ENCODE data around the gene ESR1. TPM values are rescaled to one million over a fixed set of nuclear protein-coding genes. Genes with fewer than 3 reads are reported as not detected.

Gene ESR1
- total and polyA plus RNA-seq, 2 experiments from 2014 or later: 1.6 to 5.1 TPM

- Histone ChIP-seq H3K36me3 (no peaks in the 10 kb centered on the region), H3K27ac (peak overlapping the region; percentile 50), H3K4me1 (ENCODE audit: low read depth) (peaks cover 27% of the 10 kb centered on the region), H3K27me3 (no peaks in the 10 kb centered on the region), H3K4me3 (no peak overlapping the region), H3K9me3 (ENCODE audit: low read depth) (no peaks in the 10 kb centered on the region)
- peak in 1 of 2 donors; percentile 20 for DNase-seq (ENCODE audit: low read depth in 1 of 2, low spot score in 1 of 2)
- TF ChIP-seq CTCF (IDR thresholded peaks at IDR 0.05; ENCODE audit: low read depth, low read length): no peak
Measured at GRCh38 chr6:152167641-152168603, 360.4 kb downstream of the ESR1 start.

- Histone ChIP-seq H3K27me3 (no peaks in the 10 kb centered on the region), H3K36me3 (peaks cover 6% of the 10 kb centered on the region), H3K9me3 (ENCODE audit: low read depth) (no peaks in the 10 kb centered on the region), H3K4me3 (no peak overlapping the region), H3K4me1 (ENCODE audit: low read depth) (peaks cover 30% of the 10 kb centered on the region), H3K27ac (no peak overlapping the region)
- no peak for TF ChIP-seq CTCF (IDR thresholded peaks at IDR 0.05; ENCODE audit: low read depth, low read length)
- DNase-seq (ENCODE audit: low read depth in 1 of 2, low spot score in 1 of 2): no peak
Measured at GRCh38 chr6:152170313-152170701, 362.8 kb downstream of the ESR1 start.

GRCh38 chr6:152170702-152171667 lies 363.5 kb downstream of the ESR1 start:
- Histone ChIP-seq H3K27me3 (no peaks in the 10 kb centered on the region), H3K4me3 (no peak overlapping the region), H3K36me3 (peaks cover 6% of the 10 kb centered on the region), H3K4me1 (ENCODE audit: low read depth) (peaks cover 30% of the 10 kb centered on the region), H3K9me3 (ENCODE audit: low read depth) (no peaks in the 10 kb centered on the region), H3K27ac (no peak overlapping the region)
- peak in 1 of 2 donors; percentile 93 for DNase-seq (ENCODE audit: low read depth in 1 of 2, low spot score in 1 of 2)
- TF ChIP-seq CTCF (IDR thresholded peaks at IDR 0.05; ENCODE audit: low read depth, low read length): no peak

GRCh38 chr6:152173321-152173720 lies 365.8 kb downstream of the ESR1 start:
- Histone ChIP-seq H3K27me3 (no peaks in the 10 kb centered on the region), H3K4me1 (ENCODE audit: low read depth) (peaks cover 20% of the 10 kb centered on the region), H3K27ac (no peak overlapping the region), H3K4me3 (no peak overlapping the region), H3K36me3 (peaks cover 10% of the 10 kb centered on the region), H3K9me3 (ENCODE audit: low read depth) (no peaks in the 10 kb centered on the region)
- no peak for TF ChIP-seq CTCF (IDR thresholded peaks at IDR 0.05; ENCODE audit: low read depth, low read length)
- no peak for DNase-seq (ENCODE audit: low read depth in 1 of 2, low spot score in 1 of 2)

GRCh38 chr6:152173957-152174356 lies 366.5 kb downstream of the ESR1 start:
- Histone ChIP-seq H3K36me3 (peaks cover 10% of the 10 kb centered on the region), H3K27ac (no peak overlapping the region), H3K9me3 (ENCODE audit: low read depth) (no peaks in the 10 kb centered on the region), H3K4me1 (ENCODE audit: low read depth) (peaks cover 15% of the 10 kb centered on the region), H3K27me3 (no peaks in the 10 kb centered on the region), H3K4me3 (no peak overlapping the region)
- DNase-seq (ENCODE audit: low read depth in 1 of 2, low spot score in 1 of 2): no peak
- TF ChIP-seq CTCF (IDR thresholded peaks at IDR 0.05; ENCODE audit: low read depth, low read length): no peak
